Measurements from ENCODE around the gene VOPP1. TPM values are rescaled to one million over a fixed set of nuclear protein-coding genes. Genes with fewer than 3 reads are reported as not detected.
A peak's percentile ranks its signal among the peaks of the same experiment; 100 is the strongest.

VOPP1 gene
- total and polyA plus RNA-seq, 2 donors (not counting 1 experiment from before 2014, with no cell fraction given) = 52.1 to 70.7 TPM

DNA sequence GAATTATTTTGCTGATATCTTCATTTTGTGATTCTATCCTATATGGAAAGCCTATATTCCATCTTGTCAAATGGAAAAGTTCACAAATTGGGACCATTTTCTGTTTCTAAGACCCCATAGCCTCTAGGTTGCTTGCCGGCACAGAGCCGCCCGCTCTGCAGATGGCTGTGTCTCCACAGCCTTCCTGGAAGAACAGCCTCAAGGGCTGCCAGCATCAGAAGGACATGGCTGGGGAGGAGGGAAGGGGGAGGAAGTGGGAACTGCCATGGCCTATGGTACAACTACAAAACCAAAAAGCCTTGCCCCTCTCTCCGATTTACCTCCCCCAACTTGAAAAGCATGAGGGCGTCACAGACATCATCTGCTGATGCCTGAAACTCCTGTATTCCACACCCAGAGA lies 131.3 kb downstream of the VOPP1 start:
- Histone ChIP-seq H3K36me3 (ENCODE audit: control insufficient read depth, insufficient read depth, low read length) (no peaks in the 10 kb centered on the region), H3K4me2 (ENCODE audit: extremely low read depth, insufficient read depth, low read length) (no peak overlapping the region), H3K4me1 (ENCODE audit: control insufficient read depth, extremely low read depth, insufficient read depth, low read length) (peaks cover 22% of the 10 kb centered on the region), H3K4me3 (replicated peaks in 1 of 4; ENCODE audit: control extremely low read depth in 1 of 4, insufficient read depth in 1 of 4, low read depth in 3 of 4, low read length in 4 of 4) (no peak overlapping the region), H3K27me3 (ENCODE audit: control insufficient read depth, insufficient read depth, low read length) (no peaks in the 10 kb centered on the region), H2AFZ (ENCODE audit: low read length) (no peak overlapping the region), H4K20me1 (ENCODE audit: control insufficient read depth, extremely low read depth, insufficient read depth, low read length) (no peaks in the 10 kb centered on the region), H3K9ac (ENCODE audit: insufficient read depth, low read length) (no peak overlapping the region), H3K79me2 (ENCODE audit: control insufficient read depth, insufficient read depth, low read length) (no peaks in the 10 kb centered on the region), H3K9me3 (ENCODE audit: control insufficient read depth, insufficient read depth, low read depth, low read length) (no peaks in the 10 kb centered on the region), H3K27ac (ENCODE audit: insufficient read depth, low read length) (peak overlapping the region; percentile 31)
- DNase-seq (ENCODE audit: low read depth in 2 of 2) = no peak
- no peak for TF ChIP-seq EZH2 (IDR thresholded peaks at IDR 0.05; ENCODE audit: low read length, missing control alignments)
- TF ChIP-seq, protein P1, sequence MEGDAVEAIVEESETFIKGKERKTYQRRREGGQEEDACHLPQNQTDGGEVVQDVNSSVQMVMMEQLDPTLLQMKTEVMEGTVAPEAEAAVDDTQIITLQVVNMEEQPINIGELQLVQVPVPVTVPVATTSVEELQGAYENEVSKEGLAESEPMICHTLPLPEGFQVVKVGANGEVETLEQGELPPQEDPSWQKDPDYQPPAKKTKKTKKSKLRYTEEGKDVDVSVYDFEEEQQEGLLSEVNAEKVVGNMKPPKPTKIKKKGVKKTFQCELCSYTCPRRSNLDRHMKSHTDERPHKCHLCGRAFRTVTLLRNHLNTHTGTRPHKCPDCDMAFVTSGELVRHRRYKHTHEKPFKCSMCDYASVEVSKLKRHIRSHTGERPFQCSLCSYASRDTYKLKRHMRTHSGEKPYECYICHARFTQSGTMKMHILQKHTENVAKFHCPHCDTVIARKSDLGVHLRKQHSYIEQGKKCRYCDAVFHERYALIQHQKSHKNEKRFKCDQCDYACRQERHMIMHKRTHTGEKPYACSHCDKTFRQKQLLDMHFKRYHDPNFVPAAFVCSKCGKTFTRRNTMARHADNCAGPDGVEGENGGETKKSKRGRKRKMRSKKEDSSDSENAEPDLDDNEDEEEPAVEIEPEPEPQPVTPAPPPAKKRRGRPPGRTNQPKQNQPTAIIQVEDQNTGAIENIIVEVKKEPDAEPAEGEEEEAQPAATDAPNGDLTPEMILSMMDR (conservative IDR thresholded peaks at IDR 0.05 in 1 of 2, IDR thresholded peaks at IDR 0.05 in 1 of 2; ENCODE audit: low read depth in 1 of 2, low read length in 2 of 2) = no peak

DNA sequence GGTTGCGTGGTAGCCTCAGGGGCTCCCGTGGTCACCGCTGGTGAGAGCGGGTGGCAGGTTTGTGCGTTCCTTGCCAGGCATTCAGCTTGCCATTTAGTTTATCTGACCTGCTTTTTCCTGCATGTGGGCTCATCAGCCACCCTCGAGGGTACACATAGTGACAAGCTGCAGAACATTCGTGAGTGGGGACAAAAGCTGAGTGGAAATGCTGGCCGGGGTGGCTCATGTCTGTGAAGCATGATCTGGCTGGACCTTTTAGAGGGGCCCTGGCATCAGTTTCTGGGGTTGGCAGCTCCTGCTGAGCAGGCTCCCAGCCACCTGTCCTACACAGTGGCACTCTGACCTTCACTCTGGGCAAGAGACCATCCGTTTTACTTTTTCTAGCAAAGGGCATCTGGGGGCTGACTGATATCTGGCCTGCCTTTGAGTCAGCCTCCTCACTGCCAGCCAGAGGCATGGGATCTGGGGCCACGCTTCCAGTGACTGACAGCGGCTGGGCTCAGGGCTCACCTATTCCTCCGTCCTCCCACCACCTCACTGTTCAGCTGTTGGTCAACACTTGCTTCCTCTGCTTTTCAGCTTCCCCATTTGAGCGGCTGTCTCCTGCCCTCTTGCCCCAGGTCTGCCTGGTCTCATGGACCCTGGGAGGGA lies 132.1 kb downstream of the VOPP1 start:
- H3K36me3 ChIP-seq (ENCODE audit: control insufficient read depth, insufficient read depth, low read length) = no peaks in the 10 kb centered on the region
- H3K27me3 ChIP-seq (ENCODE audit: control insufficient read depth, insufficient read depth, low read length) = no peaks in the 10 kb centered on the region
- peak overlapping the region; percentile 63 for H3K4me2 ChIP-seq (ENCODE audit: extremely low read depth, insufficient read depth, low read length)
- no peaks in the 10 kb centered on the region for H3K79me2 ChIP-seq (ENCODE audit: control insufficient read depth, insufficient read depth, low read length)
- no peak overlapping the region for H3K9ac ChIP-seq (ENCODE audit: insufficient read depth, low read length)
- DNase-seq (ENCODE audit: low read depth in 2 of 2) = no peak
- no peak overlapping the region for H2AFZ ChIP-seq (ENCODE audit: low read length)
- H3K9me3 ChIP-seq (ENCODE audit: control insufficient read depth, insufficient read depth, low read depth, low read length) = no peaks in the 10 kb centered on the region
- TF ChIP-seq, protein P1 (conservative IDR thresholded peaks at IDR 0.05 in 1 of 2, IDR thresholded peaks at IDR 0.05 in 1 of 2; ENCODE audit: low read depth in 1 of 2, low read length in 2 of 2) = no peak
- no peak for TF ChIP-seq EZH2 (IDR thresholded peaks at IDR 0.05; ENCODE audit: low read length, missing control alignments)
- no peak overlapping the region for H3K4me3 ChIP-seq (replicated peaks in 1 of 4; ENCODE audit: control extremely low read depth in 1 of 4, insufficient read depth in 1 of 4, low read depth in 3 of 4, low read length in 4 of 4)
- no peaks in the 10 kb centered on the region for H4K20me1 ChIP-seq (ENCODE audit: control insufficient read depth, extremely low read depth, insufficient read depth, low read length)
- no peak overlapping the region for H3K27ac ChIP-seq (ENCODE audit: insufficient read depth, low read length)
- H3K4me1 ChIP-seq (ENCODE audit: control insufficient read depth, extremely low read depth, insufficient read depth, low read length) = peaks cover 22% of the 10 kb centered on the region

DNA sequence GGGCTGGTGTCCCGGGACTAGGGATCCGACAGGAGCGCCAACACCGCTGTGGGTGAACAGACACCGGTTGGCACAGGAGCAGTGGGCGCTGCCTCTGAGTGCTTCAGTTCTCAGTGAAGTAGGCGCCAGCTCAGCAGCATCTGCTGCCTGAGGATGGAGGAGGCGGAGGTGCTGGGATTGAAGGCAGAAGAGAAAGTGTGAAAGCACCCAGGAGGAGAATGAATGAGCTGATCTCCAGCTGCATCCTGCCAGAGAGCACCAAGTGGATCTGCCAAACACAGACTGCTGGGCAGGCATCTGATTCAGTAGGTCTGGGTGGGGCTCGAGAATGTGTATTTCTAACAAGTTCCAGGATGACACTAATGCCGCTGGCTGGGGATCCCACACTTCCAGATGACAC lies 132.7 kb downstream of the VOPP1 start:
- H4K20me1 ChIP-seq (ENCODE audit: control insufficient read depth, extremely low read depth, insufficient read depth, low read length) = no peaks in the 10 kb centered on the region
- DNase-seq (ENCODE audit: low read depth in 2 of 2) = peak in 1 of 2 donors; percentile 49
- H2AFZ ChIP-seq (ENCODE audit: low read length) = no peak overlapping the region
- no peaks in the 10 kb centered on the region for H3K36me3 ChIP-seq (ENCODE audit: control insufficient read depth, insufficient read depth, low read length)
- H3K4me1 ChIP-seq (ENCODE audit: control insufficient read depth, extremely low read depth, insufficient read depth, low read length) = peaks cover 22% of the 10 kb centered on the region
- H3K27me3 ChIP-seq (ENCODE audit: control insufficient read depth, insufficient read depth, low read length) = no peaks in the 10 kb centered on the region
- no peak overlapping the region for H3K4me3 ChIP-seq (replicated peaks in 1 of 4; ENCODE audit: control extremely low read depth in 1 of 4, insufficient read depth in 1 of 4, low read depth in 3 of 4, low read length in 4 of 4)
- H3K4me2 ChIP-seq (ENCODE audit: extremely low read depth, insufficient read depth, low read length) = peak overlapping the region; percentile 63
- no peaks in the 10 kb centered on the region for H3K9me3 ChIP-seq (ENCODE audit: control insufficient read depth, insufficient read depth, low read depth, low read length)
- no peaks in the 10 kb centered on the region for H3K79me2 ChIP-seq (ENCODE audit: control insufficient read depth, insufficient read depth, low read length)
- no peak overlapping the region for H3K9ac ChIP-seq (ENCODE audit: insufficient read depth, low read length)
- no peak for TF ChIP-seq EZH2 (IDR thresholded peaks at IDR 0.05; ENCODE audit: low read length, missing control alignments)
- TF ChIP-seq, protein P1 (conservative IDR thresholded peaks at IDR 0.05 in 1 of 2, IDR thresholded peaks at IDR 0.05 in 1 of 2; ENCODE audit: low read depth in 1 of 2, low read length in 2 of 2) = no peak
- no peak overlapping the region for H3K27ac ChIP-seq (ENCODE audit: insufficient read depth, low read length)
